Neural crest cell (in vitro differentiated cells): ENCODE measurements around the gene ACSBG1. TPM values are rescaled to one million over a fixed set of nuclear protein-coding genes. Genes with fewer than 3 reads are reported as not detected.

Experiments used
- DNase-seq: peaks from one replicate; pipeline ENCODE4 v3.0.0; 2021; ENCODE audit warnings: low read depth, mixed read lengths, low spot score
- H3K27ac Mint-ChIP-seq: one replicate; pipeline ENCODE4 v1.8.0; 2021; ENCODE audit warnings: mild to moderate bottlenecking, mixed read lengths; ENCODE audit not compliant: unreplicated experiment
- H3K27me3 Mint-ChIP-seq: 2 replicates; pipeline ENCODE4 v1.8.0; 2021; ENCODE audit warnings: low read depth, mild to moderate bottlenecking, mixed read lengths
- H3K36me3 Mint-ChIP-seq: 2 replicates; pipeline ENCODE4 v1.8.0; 2021; ENCODE audit warnings: low read depth, mild to moderate bottlenecking, mixed read lengths
- H3K4me1 Mint-ChIP-seq: 2 replicates; pipeline ENCODE4 v1.8.0; 2021; ENCODE audit warnings: mixed read lengths
- H3K4me3 Mint-ChIP-seq: one replicate; pipeline ENCODE4 v1.8.0; 2021; ENCODE audit warnings: mild to moderate bottlenecking, mixed read lengths
- H3K9me3 Mint-ChIP-seq: 2 replicates; pipeline ENCODE4 v1.8.0; 2021; ENCODE audit warnings: mixed read lengths
- CTCF ChIP-seq: fragments of 200-600 bp; sonication (generic); conservative IDR thresholded peaks from 2 replicates; pipeline ENCODE4 v1.5.0; 2021; ENCODE audit warnings: antibody characterized with exemption, mild to moderate bottlenecking
- total RNA-seq: library from RNA; stranded (reverse); gene quantifications from 2 replicates; pipeline ENCODE4 v1.2.1, GENCODE V29; 2021

The ACSBG1 gene
- total RNA-seq, 1 donor from 2014 or later, result 4.9 TPM

GRCh38 chr15:78168608-78169007, 65.8 kb downstream of the ACSBG1 start:
- no peaks in the 10 kb centered on the region for H3K4me1 Mint-ChIP-seq
- H3K27me3 Mint-ChIP-seq, result no peaks in the 10 kb centered on the region
- peaks cover 24% of the 10 kb centered on the region for H3K36me3 Mint-ChIP-seq
- H3K9me3 Mint-ChIP-seq, result no peaks in the 10 kb centered on the region
- TF ChIP-seq CTCF, result no peak
- H3K4me3 Mint-ChIP-seq, result no peak overlapping the region
- no peak overlapping the region for H3K27ac Mint-ChIP-seq
- no peak for DNase-seq

GRCh38 chr15:78167227-78167888, 67.0 kb downstream of the ACSBG1 start:
- Mint-ChIP-seq H3K27ac (no peak overlapping the region), H3K9me3 (no peaks in the 10 kb centered on the region), H3K27me3 (no peaks in the 10 kb centered on the region), H3K36me3 (peaks cover 19% of the 10 kb centered on the region), H3K4me1 (no peaks in the 10 kb centered on the region), H3K4me3 (no peak overlapping the region)
- no peak for TF ChIP-seq CTCF
- no peak for DNase-seq

GRCh38 chr15:78164010-78164409, 70.4 kb downstream of the ACSBG1 start:
- no peak for TF ChIP-seq CTCF
- Mint-ChIP-seq H3K4me3 (no peak overlapping the region), H3K27ac (no peak overlapping the region), H3K27me3 (no peaks in the 10 kb centered on the region), H3K4me1 (no peaks in the 10 kb centered on the region), H3K9me3 (no peaks in the 10 kb centered on the region), H3K36me3 (peaks cover 9% of the 10 kb centered on the region)
- no peak for DNase-seq

GRCh38 chr15:78162038-78162437, 72.3 kb downstream of the ACSBG1 start:
- Mint-ChIP-seq H3K4me3 (no peak overlapping the region), H3K36me3 (peaks cover 6% of the 10 kb centered on the region), H3K4me1 (no peaks in the 10 kb centered on the region), H3K9me3 (no peaks in the 10 kb centered on the region), H3K27me3 (no peaks in the 10 kb centered on the region), H3K27ac (no peak overlapping the region)
- TF ChIP-seq CTCF, result no peak
- DNase-seq, result no peak

GRCh38 chr15:78159395-78159794, 75.0 kb downstream of the ACSBG1 start:
- Mint-ChIP-seq H3K4me1 (no peaks in the 10 kb centered on the region), H3K36me3 (no peaks in the 10 kb centered on the region), H3K9me3 (no peaks in the 10 kb centered on the region), H3K4me3 (no peak overlapping the region), H3K27ac (no peak overlapping the region), H3K27me3 (no peaks in the 10 kb centered on the region)
- TF ChIP-seq CTCF, result no peak
- DNase-seq, result no peak
